22Rv1 (cell line): Measurements from ENCODE around the gene PPP1R14B.

Experiments
- H3K27ac ChIP-seq: fragments of 450-650 bp; 2 replicates; pipeline ENCODE4 v1.5.1; 2017
- ZFX ChIP-seq: fragments of 450-650 bp; IDR thresholded peaks from 2 replicates; pipeline ENCODE4 v1.6.1; 2017; ENCODE audit warnings: antibody characterized with exemption, borderline replicate concordance
- TF ChIP-seq, protein P1 (sequence below): fragments of 450-650 bp; IDR thresholded peaks from 2 replicates; pipeline ENCODE4 v1.5.1; 2017; ENCODE audit warnings: mild to moderate bottlenecking

The PPP1R14B gene

GRCh38 chr11:64231546-64231945, 15.2 kb downstream of the PPP1R14B start:
- no peak overlapping the region for H3K27ac ChIP-seq
- TF ChIP-seq ZFX: no peak
- TF ChIP-seq, protein P1, sequence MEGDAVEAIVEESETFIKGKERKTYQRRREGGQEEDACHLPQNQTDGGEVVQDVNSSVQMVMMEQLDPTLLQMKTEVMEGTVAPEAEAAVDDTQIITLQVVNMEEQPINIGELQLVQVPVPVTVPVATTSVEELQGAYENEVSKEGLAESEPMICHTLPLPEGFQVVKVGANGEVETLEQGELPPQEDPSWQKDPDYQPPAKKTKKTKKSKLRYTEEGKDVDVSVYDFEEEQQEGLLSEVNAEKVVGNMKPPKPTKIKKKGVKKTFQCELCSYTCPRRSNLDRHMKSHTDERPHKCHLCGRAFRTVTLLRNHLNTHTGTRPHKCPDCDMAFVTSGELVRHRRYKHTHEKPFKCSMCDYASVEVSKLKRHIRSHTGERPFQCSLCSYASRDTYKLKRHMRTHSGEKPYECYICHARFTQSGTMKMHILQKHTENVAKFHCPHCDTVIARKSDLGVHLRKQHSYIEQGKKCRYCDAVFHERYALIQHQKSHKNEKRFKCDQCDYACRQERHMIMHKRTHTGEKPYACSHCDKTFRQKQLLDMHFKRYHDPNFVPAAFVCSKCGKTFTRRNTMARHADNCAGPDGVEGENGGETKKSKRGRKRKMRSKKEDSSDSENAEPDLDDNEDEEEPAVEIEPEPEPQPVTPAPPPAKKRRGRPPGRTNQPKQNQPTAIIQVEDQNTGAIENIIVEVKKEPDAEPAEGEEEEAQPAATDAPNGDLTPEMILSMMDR: no peak

GRCh38 chr11:64230985-64231365, 15.8 kb downstream of the PPP1R14B start:
- no peak for TF ChIP-seq ZFX
- TF ChIP-seq, protein P1: no peak
- peak overlapping the region; percentile 73 for H3K27ac ChIP-seq

- peak within 1 kb of the TSS; percentile 73 for H3K27ac ChIP-seq
Observed at GRCh38 chr11:64230171-64230984, 16.4 kb downstream of the PPP1R14B start, which contains the start of gene DNAJC4. Gene DNAJC4 (plus strand): TSS chr11:64230548. CDS start chr11:64230855, 307 bp downstream.

DNA sequence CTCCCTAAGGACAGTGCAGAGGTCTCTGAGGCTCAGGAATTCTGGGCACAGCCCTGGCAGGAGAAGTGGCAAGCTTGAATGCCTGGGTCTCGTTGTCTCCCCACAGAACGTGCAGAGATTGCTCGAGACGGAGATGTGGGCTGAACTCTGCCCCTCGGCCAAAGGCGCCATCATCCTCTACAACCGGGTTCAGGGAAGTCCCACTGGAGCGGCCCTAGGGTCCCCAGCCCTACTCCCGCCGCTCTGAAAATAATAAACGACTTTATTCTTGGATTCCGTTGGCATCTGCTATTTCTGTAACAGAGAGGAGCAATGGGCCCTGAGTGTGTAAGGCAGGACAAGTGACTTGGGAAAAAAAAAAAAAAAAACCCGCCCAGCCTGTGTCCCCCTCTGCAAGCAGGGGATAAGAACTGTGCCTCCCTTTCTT, 17.0 kb downstream of the PPP1R14B start:
- TF ChIP-seq ZFX: no peak
- TF ChIP-seq, protein P1: no peak
- peak overlapping the region; percentile 73 for H3K27ac ChIP-seq

More at GRCh38 chr11:64230171-64230984, 16.4 kb downstream of the PPP1R14B start, which contains the start of gene DNAJC4:
- TF ChIP-seq, protein P1: no peak
- TF ChIP-seq ZFX: no peak

- peak overlapping the region; percentile 73 for H3K27ac ChIP-seq
- TF ChIP-seq ZFX: no peak
- TF ChIP-seq, protein P1: no peak
Observed at GRCh38 chr11:64229090-64229743, 17.5 kb downstream of the PPP1R14B start.

GRCh38 chr11:64227405-64227956, 19.3 kb downstream of the PPP1R14B start:
- peak overlapping the region; percentile 95 for H3K27ac ChIP-seq

More at GRCh38 chr11:64227405-64227956, 19.3 kb downstream of the PPP1R14B start:
- TF ChIP-seq, protein P1: no peak
- TF ChIP-seq ZFX: no peak
